Endothelial cell of umbilical vein (primary cell): ENCODE results near the gene TMEM131. TPM values are rescaled to one million over a fixed set of nuclear protein-coding genes. Genes with fewer than 3 reads are reported as not detected.

Experiments used
- BruUV-seq: library from RNA; stranded (reverse); fragments of 400-500 nt; replicated peaks from 2 replicates; lab custom pipeline; 2021; lab: Mats Ljungman, UMichigan
- CTCF ChIA-PET: fragments of 300-600, 350-600 bp; sonication (Branson Sonifier 250); formaldehyde crosslinking; loops from one replicate; lab custom pipeline; 2021; ENCODE audit warnings: antibody characterized with exemption, inconsistent platforms; lab: Charles Lee
- POLR2A ChIA-PET: fragments of 300-600, 350-600 bp; sonication (Branson Sonifier 250); formaldehyde crosslinking; loops from one replicate; lab custom pipeline; 2021; ENCODE audit warnings: antibody characterized with exemption, inconsistent platforms; lab: Charles Lee
- DNase-seq: peaks from one replicate; pipeline ENCODE4 v3.0.0-alpha.2; 2011; ENCODE audit warnings: low read depth, low spot score
- FAIRE-seq: peaks from 2 replicates; lab custom pipeline; 2011; peaks lifted over from hg19 to GRCh38; lab: Jason Lieb, UNC
- H2AFZ ChIP-seq: 2 replicates; pipeline ENCODE4 v1.6.0; 2012; ENCODE audit warnings: low read depth, low read length, control low read depth, inconsistent platforms
- H3K27ac ChIP-seq: 2 replicates; pipeline ENCODE4 v1.5.1; 2011; ENCODE audit warnings: low read depth, mild to moderate bottlenecking, control low read depth, low read length, moderate library complexity; ENCODE audit not compliant: insufficient read depth
- H3K27me3 ChIP-seq, 2 experiments: 2 replicates each; pipeline versions ENCODE4 v1.6.0 to v1.6.1; 2011; ENCODE audit warnings: low read length in 2 of 2, mixed read lengths in 1 of 2; ENCODE audit not compliant: control insufficient read depth in 2 of 2, insufficient read depth in 2 of 2
- H3K36me3 ChIP-seq, 2 experiments: 2 replicates in 1 of 2; 3 replicates in 1 of 2; pipeline ENCODE4 v1.5.1; 2011; ENCODE audit warnings: low read length in 2 of 2, mild to moderate bottlenecking in 1 of 2, moderate library complexity in 1 of 2; ENCODE audit not compliant: control insufficient read depth in 2 of 2, insufficient read depth in 2 of 2; ENCODE audit errors: extremely low read depth in 1 of 2
- H3K4me1 ChIP-seq: 3 replicates; pipeline ENCODE4 v1.5.1; 2011; ENCODE audit warnings: mild to moderate bottlenecking, low read length; ENCODE audit not compliant: control insufficient read depth, insufficient read depth; ENCODE audit errors: extremely low read depth
- H3K4me2 ChIP-seq: 2 replicates; pipeline ENCODE4 v1.6.1; 2011; ENCODE audit warnings: low read length, control low read depth, mixed read lengths; ENCODE audit not compliant: insufficient read depth
- H3K4me3 ChIP-seq, 3 experiments: fragments of 200-600 bp in 1 of 3; sonication (generic), shearing (Covaris generic) in 1 of 3; replicated peaks in 1 of 3; 2 replicates each; pipeline ENCODE4 v1.5.1; 2011 to 2016; ENCODE audit warnings: control low read depth in 3 of 3, low read length in 3 of 3, mild to moderate bottlenecking in 2 of 3, inconsistent platforms in 1 of 3, low read depth in 1 of 3, moderate library complexity in 1 of 3; ENCODE audit not compliant: insufficient read depth in 1 of 3
- H3K79me2 ChIP-seq: 2 replicates; pipeline ENCODE4 v1.6.0; 2012; ENCODE audit warnings: low read length, inconsistent platforms; ENCODE audit not compliant: control insufficient read depth, insufficient read depth
- H3K9ac ChIP-seq: replicated peaks from 2 replicates; pipeline ENCODE3; 2011; ENCODE audit warnings: low read length, control low read depth; ENCODE audit not compliant: insufficient read depth; ENCODE audit errors: extremely low read depth
- H3K9me1 ChIP-seq: replicated peaks from 3 replicates; pipeline ENCODE4 v1.6.0; 2011; ENCODE audit warnings: mild to moderate bottlenecking, low read length; ENCODE audit not compliant: control insufficient read depth, insufficient read depth; ENCODE audit errors: extremely low read depth
- H3K9me3 ChIP-seq: replicated peaks from 2 replicates; pipeline ENCODE4 v1.5.1; 2012; ENCODE audit warnings: low read length, inconsistent platforms; ENCODE audit not compliant: control insufficient read depth, insufficient read depth
- H4K20me1 ChIP-seq: replicated peaks from 2 replicates; pipeline ENCODE3; 2011; ENCODE audit warnings: mild to moderate bottlenecking, low read length; ENCODE audit not compliant: control insufficient read depth, insufficient read depth; ENCODE audit errors: extremely low read depth
- EZH2 ChIP-seq: IDR thresholded peaks from 2 replicates; pipeline ENCODE4 v1.6.1; 2012; ENCODE audit warnings: borderline replicate concordance, low read depth, mild to moderate bottlenecking, moderate library complexity, low read length, inconsistent platforms; ENCODE audit not compliant: severe bottlenecking
- FOS ChIP-seq: IDR thresholded peaks from 2 replicates; pipeline ENCODE4 v1.6.1; 2011; ENCODE audit warnings: mild to moderate bottlenecking, low read length, moderate library complexity, borderline replicate concordance; ENCODE audit not compliant: insufficient read depth
- GATA2 ChIP-seq: IDR thresholded peaks from 2 replicates; pipeline ENCODE4 v1.7.0; 2011; ENCODE audit warnings: low read depth, mild to moderate bottlenecking, moderate library complexity, mixed read lengths, low read length; ENCODE audit not compliant: insufficient read length, insufficient read depth
- JUN ChIP-seq: IDR thresholded peaks from 2 replicates; pipeline ENCODE4 v1.6.1; 2011; ENCODE audit warnings: borderline replicate concordance, low read depth; ENCODE audit not compliant: insufficient read length, insufficient read depth
- MYC ChIP-seq: IDR thresholded peaks from one replicate; pipeline ENCODE4 v1.6.1; 2011; ENCODE audit warnings: mild to moderate bottlenecking, low read depth, low read length
- POLR2A ChIP-seq: IDR thresholded peaks from 2 replicates; pipeline ENCODE4 v1.6.1; 2012; ENCODE audit warnings: low read depth, mild to moderate bottlenecking, control low read depth, low read length
- POLR2AphosphoS5 ChIP-seq: IDR thresholded peaks from 2 replicates; pipeline ENCODE4 v1.6.1; 2012; ENCODE audit warnings: low read depth, mild to moderate bottlenecking, control low read depth, low read length, moderate library complexity; ENCODE audit not compliant: insufficient read depth
- dilution Hi-C: fragments of 300-500 bp; cut with MboI; formaldehyde crosslinking; loops from one replicate; pipeline ENCODE4 v1.15.0; 2019; ENCODE audit warnings: low sequenced_read_pairs; ENCODE audit not compliant: extremely low pct_ligation_motif_present
- intact Hi-C: fragments of 100-400 bp; cut with micrococcal nuclease; formaldehyde crosslinking; loops from one replicate; pipeline ENCODE4 v1.10.0; 2022
- polyA plus RNA-seq, 4 experiments: library from polyadenylated mRNA; depleted of rRNA in 3 of 4; stranded (reverse) in 3 of 4; unstranded in 1 of 4; fragments of >200 nt; gene quantifications; 2 replicates each; pipeline versions ENCODE4 v1.2.1 to v1.2.3, GENCODE V29; 2011 to 2012; ENCODE audit warnings: missing spikeins in 1 of 4
- total RNA-seq: library from RNA; stranded (reverse); gene quantifications from 2 replicates; pipeline ENCODE4 v1.2.3, GENCODE V29; 2021
- TF ChIP-seq, protein P1 (sequence below): IDR thresholded peaks from 2 replicates; pipeline ENCODE4 v1.6.1; 2011; ENCODE audit not compliant: insufficient read depth, insufficient read length
- TF ChIP-seq, protein P2 (sequence below), 2 donors: IDR thresholded peaks; 1 replicate in 1 of 2; 2 replicates in 1 of 2; pipeline ENCODE4 v1.5.1; 2011; ENCODE audit warnings: low read length in 2 of 2, mild to moderate bottlenecking in 2 of 2, moderate library complexity in 2 of 2, control low read depth in 1 of 2, inconsistent platforms in 1 of 2, low read depth in 1 of 2; ENCODE audit not compliant: insufficient read depth in 1 of 2; ENCODE audit errors: extremely low read depth in 1 of 2

TMEM131 gene
- total and polyA plus RNA-seq, 2 donors (not counting 3 experiments of a cell fraction or from before 2014, with no cell fraction given) = 12.2 to 28.6 TPM

DNA sequence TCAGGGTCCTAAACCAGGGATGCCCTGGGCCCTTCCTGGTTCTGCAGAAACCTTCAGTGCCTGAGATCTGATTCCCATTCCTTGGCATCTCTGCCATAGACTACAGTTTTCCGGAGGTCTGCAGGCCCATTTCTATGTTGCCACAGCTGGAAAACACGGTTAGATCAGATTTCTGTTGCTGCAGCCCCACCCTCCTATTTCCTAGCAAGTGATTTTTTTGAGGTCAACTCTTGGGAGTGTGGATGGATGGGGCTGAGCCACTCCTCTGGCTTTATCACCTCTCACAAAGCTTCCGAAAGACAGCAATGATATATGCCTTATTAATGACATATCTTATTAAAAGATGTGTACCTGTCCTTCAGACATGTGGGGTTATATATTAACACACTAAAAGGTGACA, 226.0 kb downstream of the TMEM131 start:
- H3K27me3 ChIP-seq = no peaks in the 10 kb centered on the region
- intact Hi-C loops (no loop called here), dilution Hi-C loops (no loop called here)
- no peaks in the 10 kb centered on the region for H3K4me1 ChIP-seq
- no peak overlapping the region for H3K4me2 ChIP-seq
- H3K27ac ChIP-seq = no peak overlapping the region
- H3K9ac ChIP-seq = no peak overlapping the region
- ChIA-PET CTCF (interaction anchor here (0.8 kb wide), 1 partner anchor 615 kb away, joined by 3 read pairs; no protein-coding TSS in a partner anchor), POLR2A (no interaction called here)
- no peak overlapping the region for H3K4me3 ChIP-seq
- TF ChIP-seq JUN (no peak), POLR2A (no peak), POLR2AphosphoS5 (no peak), MYC (no peak), GATA2 (no peak), FOS (no peak), EZH2 (no peak)
- TF ChIP-seq, protein P1, sequence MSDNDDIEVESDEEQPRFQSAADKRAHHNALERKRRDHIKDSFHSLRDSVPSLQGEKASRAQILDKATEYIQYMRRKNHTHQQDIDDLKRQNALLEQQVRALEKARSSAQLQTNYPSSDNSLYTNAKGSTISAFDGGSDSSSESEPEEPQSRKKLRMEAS = no peak
- TF ChIP-seq, protein P2, sequence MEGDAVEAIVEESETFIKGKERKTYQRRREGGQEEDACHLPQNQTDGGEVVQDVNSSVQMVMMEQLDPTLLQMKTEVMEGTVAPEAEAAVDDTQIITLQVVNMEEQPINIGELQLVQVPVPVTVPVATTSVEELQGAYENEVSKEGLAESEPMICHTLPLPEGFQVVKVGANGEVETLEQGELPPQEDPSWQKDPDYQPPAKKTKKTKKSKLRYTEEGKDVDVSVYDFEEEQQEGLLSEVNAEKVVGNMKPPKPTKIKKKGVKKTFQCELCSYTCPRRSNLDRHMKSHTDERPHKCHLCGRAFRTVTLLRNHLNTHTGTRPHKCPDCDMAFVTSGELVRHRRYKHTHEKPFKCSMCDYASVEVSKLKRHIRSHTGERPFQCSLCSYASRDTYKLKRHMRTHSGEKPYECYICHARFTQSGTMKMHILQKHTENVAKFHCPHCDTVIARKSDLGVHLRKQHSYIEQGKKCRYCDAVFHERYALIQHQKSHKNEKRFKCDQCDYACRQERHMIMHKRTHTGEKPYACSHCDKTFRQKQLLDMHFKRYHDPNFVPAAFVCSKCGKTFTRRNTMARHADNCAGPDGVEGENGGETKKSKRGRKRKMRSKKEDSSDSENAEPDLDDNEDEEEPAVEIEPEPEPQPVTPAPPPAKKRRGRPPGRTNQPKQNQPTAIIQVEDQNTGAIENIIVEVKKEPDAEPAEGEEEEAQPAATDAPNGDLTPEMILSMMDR (IDR thresholded peaks at IDR 0.05; ENCODE audit: extremely low read depth in 1 of 2, insufficient read depth in 1 of 2, low read depth in 1 of 2, low read length in 2 of 2) = no peak
- no peaks in the 10 kb centered on the region for H3K79me2 ChIP-seq
- H2AFZ ChIP-seq = no peak overlapping the region
- H3K9me1 ChIP-seq = no peaks in the 10 kb centered on the region
- no peaks in the 10 kb centered on the region for H4K20me1 ChIP-seq
- H3K36me3 ChIP-seq = peaks cover 2 to 14% of the 10 kb centered on the region in 2 experiments
- no peak for DNase-seq
- no peak for FAIRE-seq
- no peaks in the 10 kb centered on the region for H3K9me3 ChIP-seq
- BruUV-seq = no TSS peak
